Measurements from ENCODE around the gene CLN6.
"Not testable (repeated sequence)": the region's sequence is repeated elsewhere in the genome, so short reads cannot be mapped to it uniquely, and the experiment has no call there.

DNA sequence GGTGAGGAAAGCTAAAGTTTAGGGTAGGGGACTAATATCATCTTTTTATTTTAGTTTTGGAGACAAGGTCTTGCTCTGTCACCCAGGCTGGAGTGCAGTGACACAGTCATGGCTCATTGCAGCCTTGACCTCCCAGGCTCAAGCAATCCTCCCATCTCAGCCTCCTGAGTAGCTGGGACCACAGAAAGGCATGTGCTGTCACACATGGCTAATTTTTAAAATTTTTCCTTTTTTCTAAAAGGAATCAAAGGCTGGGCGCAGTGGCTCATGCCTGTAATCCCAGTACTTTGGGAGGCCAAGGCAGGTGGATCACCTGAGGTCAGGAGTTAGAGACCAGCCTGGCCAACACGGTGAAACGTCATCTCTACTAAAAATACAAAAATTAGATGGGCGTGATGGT is 4.1 kb downstream of the CLN6 start:
- not testable (repeated sequence) for TF ChIP-seq CBX2 (IDR thresholded peaks at IDR 0.05; ENCODE audit: insufficient read depth, low read length, poor library complexity, severe bottlenecking); MAFF (IDR thresholded peaks at IDR 0.05; ENCODE audit: low read length); ELF2 (CRISPR knock-in tag; IDR thresholded peaks at IDR 0.05); MYBL2 (IDR thresholded peaks at IDR 0.05; ENCODE audit: low read depth); MYBL2 (CRISPR knock-in tag; IDR thresholded peaks at IDR 0.05; ENCODE audit: borderline replicate concordance); ZBTB40 (IDR thresholded peaks at IDR 0.05); ZBTB40 (CRISPR knock-in tag; IDR thresholded peaks at IDR 0.05); STAT5B (CRISPR knock-in tag; IDR thresholded peaks at IDR 0.05)
- TF ChIP-seq, protein P1, sequence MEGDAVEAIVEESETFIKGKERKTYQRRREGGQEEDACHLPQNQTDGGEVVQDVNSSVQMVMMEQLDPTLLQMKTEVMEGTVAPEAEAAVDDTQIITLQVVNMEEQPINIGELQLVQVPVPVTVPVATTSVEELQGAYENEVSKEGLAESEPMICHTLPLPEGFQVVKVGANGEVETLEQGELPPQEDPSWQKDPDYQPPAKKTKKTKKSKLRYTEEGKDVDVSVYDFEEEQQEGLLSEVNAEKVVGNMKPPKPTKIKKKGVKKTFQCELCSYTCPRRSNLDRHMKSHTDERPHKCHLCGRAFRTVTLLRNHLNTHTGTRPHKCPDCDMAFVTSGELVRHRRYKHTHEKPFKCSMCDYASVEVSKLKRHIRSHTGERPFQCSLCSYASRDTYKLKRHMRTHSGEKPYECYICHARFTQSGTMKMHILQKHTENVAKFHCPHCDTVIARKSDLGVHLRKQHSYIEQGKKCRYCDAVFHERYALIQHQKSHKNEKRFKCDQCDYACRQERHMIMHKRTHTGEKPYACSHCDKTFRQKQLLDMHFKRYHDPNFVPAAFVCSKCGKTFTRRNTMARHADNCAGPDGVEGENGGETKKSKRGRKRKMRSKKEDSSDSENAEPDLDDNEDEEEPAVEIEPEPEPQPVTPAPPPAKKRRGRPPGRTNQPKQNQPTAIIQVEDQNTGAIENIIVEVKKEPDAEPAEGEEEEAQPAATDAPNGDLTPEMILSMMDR (IDR thresholded peaks at IDR 0.05 in 2 of 3, conservative IDR thresholded peaks at IDR 0.05 in 1 of 3; ENCODE audit: insufficient read depth in 2 of 3, low read depth in 1 of 3, low read length in 3 of 3) = not testable (repeated sequence)
